Karpas-422 (cell line): ENCODE results near the gene CITED1. TPM values are rescaled to one million over a fixed set of nuclear protein-coding genes. Genes with fewer than 3 reads are reported as not detected.

Source experiments
- DNase-seq: peaks from one replicate; pipeline ENCODE4 v3.0.0-alpha.2; 2015
- H2AFZ ChIP-seq: fragments of 200-600 bp; sonication (generic); 2 replicates; pipeline ENCODE4 v1.6.1; 2014; ENCODE audit warnings: antibody characterized with exemption, low read length, mixed read lengths
- H3K27ac ChIP-seq: fragments of 200-600 bp; sonication (generic); 2 replicates; pipeline ENCODE4 v1.5.1; 2014; ENCODE audit warnings: mild to moderate bottlenecking, low read length, moderate library complexity
- H3K27me3 ChIP-seq: fragments of 200-600 bp; sonication (generic); 2 replicates; pipeline ENCODE4 v1.6.1; 2014; ENCODE audit warnings: low read length, mixed read lengths
- H3K36me3 ChIP-seq: fragments of 200-600 bp; sonication (generic); 2 replicates; pipeline ENCODE4 v1.6.1; 2014; ENCODE audit warnings: low read length, mixed read lengths; ENCODE audit not compliant: insufficient read depth
- H3K4me1 ChIP-seq: fragments of 200-600 bp; sonication (generic); 2 replicates; pipeline ENCODE4 v1.6.1; 2014; ENCODE audit warnings: mild to moderate bottlenecking, low read length, mixed read lengths
- H3K4me2 ChIP-seq: fragments of 200-600 bp; sonication (generic); 2 replicates; pipeline ENCODE4 v1.6.1; 2014; ENCODE audit warnings: low read length, low read depth, mild to moderate bottlenecking; ENCODE audit not compliant: poor library complexity, severe bottlenecking
- H3K4me3 ChIP-seq: fragments of 200-600 bp; sonication (generic); 2 replicates; pipeline ENCODE4 v1.5.1; 2014; ENCODE audit warnings: mild to moderate bottlenecking, antibody characterized with exemption, low read length, mixed read lengths
- H3K79me2 ChIP-seq: fragments of 200-600 bp; sonication (generic); 2 replicates; pipeline ENCODE4 v1.6.1; 2014; ENCODE audit warnings: mild to moderate bottlenecking, low read length, mixed read lengths
- H3K9ac ChIP-seq: fragments of 200-600 bp; sonication (generic); 2 replicates; pipeline ENCODE4 v1.6.0; 2014; ENCODE audit warnings: low read length
- H3K9me2 ChIP-seq: fragments of 200-600 bp; sonication (generic), shearing (Covaris generic); replicated peaks from 2 replicates; pipeline ENCODE4 v1.6.0; 2014; ENCODE audit warnings: mild to moderate bottlenecking, low read length, moderate library complexity; ENCODE audit not compliant: insufficient read depth
- H3K9me3 ChIP-seq: fragments of 300-700, 200-600 bp; sonication (generic); 2 replicates; pipeline ENCODE4 v1.6.1; 2014; ENCODE audit warnings: low read length, mixed read lengths
- H4K20me1 ChIP-seq: fragments of 200-600 bp; sonication (generic); 2 replicates; pipeline ENCODE4 v1.6.1; 2014; ENCODE audit warnings: mild to moderate bottlenecking, antibody characterized with exemption, low read length, low read depth; ENCODE audit not compliant: insufficient read depth
- total RNA-seq: library from RNA; depleted of rRNA; stranded (reverse); fragments of >200 nt; shearing (Covaris generic); gene quantifications from 2 replicates; pipeline ENCODE4 v1.2.3, GENCODE V29; 2014; ENCODE audit warnings: low replicate concordance

CITED1 gene
- total RNA-seq, 1 experiment from 2014 or later: 0.26 TPM

DNA sequence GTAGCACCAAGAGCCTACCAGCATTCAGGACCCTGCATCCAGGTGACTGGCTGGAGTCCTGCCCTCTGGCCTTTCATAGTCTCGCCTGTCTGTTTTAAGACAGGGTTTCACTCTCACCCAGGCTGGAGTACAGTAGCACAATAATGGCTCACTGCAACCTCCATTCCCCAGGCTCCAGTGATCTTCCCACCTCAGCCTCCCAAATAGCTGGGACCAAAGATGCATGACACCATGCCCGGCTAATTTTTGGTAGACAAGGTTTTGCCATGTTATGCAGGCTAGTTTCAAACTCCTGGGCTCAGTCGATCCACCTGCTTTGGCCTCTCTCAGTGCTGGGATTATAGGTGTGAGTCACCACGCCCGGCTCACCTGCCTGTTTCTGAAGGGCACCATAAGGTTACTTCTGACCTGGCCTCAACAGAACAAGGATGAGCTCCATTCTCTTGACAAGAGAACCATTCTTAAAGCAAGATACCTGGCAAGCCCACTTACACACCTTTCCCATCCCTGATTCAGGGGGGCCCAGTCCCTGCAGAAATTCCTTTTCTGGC lies 35.3 kb downstream of the CITED1 start:
- H2AFZ ChIP-seq: no peak overlapping the region
- H3K4me3 ChIP-seq: no peak overlapping the region
- no peaks in the 10 kb centered on the region for H3K9me2 ChIP-seq
- H3K79me2 ChIP-seq: peaks cover 12% of the 10 kb centered on the region
- no peaks in the 10 kb centered on the region for H3K9me3 ChIP-seq
- H3K9ac ChIP-seq: no peak overlapping the region
- peaks cover 60% of the 10 kb centered on the region for H3K36me3 ChIP-seq
- H3K27ac ChIP-seq: no peak overlapping the region
- DNase-seq: no peak
- H4K20me1 ChIP-seq: peaks cover 32% of the 10 kb centered on the region
- no peaks in the 10 kb centered on the region for H3K27me3 ChIP-seq
- no peak overlapping the region for H3K4me2 ChIP-seq
- peaks cover 13% of the 10 kb centered on the region for H3K4me1 ChIP-seq

DNA sequence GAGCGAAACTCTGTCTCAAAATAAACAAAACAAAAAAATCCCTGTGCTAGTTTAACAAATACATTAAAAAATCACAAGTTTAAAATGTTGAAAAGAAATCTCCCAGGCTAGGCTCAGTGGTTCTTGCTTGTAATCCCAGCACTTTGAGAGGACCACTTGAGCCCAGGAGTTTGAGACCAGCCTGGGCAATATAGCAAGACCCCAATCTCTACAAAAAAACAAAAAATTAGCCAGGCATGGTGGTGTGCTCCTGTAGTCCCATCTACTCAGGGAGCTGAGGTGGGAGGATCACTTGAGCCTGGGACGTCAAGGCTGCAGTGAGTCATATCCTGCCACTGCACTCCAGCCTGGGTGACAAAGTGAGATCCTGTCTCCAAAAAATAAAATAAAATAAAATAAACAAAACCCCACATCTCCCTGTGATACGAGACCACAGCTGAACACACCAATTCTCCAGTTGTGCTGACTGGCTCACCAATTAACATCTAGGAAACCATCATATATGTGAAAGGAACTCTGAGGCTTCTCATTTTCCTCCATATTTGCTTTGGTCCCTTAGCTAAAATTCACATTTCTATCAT lies 36.0 kb downstream of the CITED1 start:
- H3K36me3 ChIP-seq: peaks cover 54% of the 10 kb centered on the region

DNA sequence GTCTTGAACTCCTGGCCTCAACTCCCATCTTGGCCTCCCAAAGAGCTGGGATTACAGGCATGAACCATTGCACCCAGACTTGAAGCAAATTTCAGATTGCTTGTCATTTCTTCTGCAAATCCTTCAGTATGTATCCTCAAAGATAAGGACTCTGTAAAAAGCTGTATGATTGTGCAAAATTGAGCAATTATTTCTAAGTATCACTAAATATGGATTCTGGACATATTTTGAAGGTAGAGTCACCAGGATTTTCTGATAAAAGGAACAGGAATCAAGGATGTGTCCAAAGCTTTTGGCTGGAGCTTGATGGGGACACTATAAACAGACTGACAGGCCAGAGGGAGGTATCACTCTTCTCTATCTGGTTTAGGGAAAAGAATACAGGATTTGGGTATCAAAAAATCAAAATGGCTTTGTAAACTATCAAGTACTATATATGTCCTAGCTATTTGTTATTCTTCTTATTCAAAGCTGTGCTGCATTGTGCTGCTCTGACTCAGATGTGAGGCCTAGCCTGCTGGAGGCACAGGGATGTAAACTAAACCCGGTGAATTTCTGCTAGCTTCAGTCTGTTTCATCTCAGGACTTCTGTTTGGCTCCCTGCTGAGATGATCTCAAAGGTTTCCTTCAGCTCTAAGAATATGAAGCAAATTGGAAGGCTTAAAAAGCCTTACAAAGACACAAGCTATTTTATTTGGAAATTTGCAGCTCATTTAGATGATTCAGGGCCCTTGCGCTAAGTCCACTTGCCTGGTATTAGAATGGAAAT lies 36.9 kb downstream of the CITED1 start:
- no peak overlapping the region for H3K9ac ChIP-seq
- H3K27me3 ChIP-seq: no peaks in the 10 kb centered on the region
- H3K9me3 ChIP-seq: no peaks in the 10 kb centered on the region
- H3K9me2 ChIP-seq: no peaks in the 10 kb centered on the region
- H3K4me1 ChIP-seq: no peaks in the 10 kb centered on the region
- no peak for DNase-seq
- no peak overlapping the region for H3K4me2 ChIP-seq
- H3K79me2 ChIP-seq: no peaks in the 10 kb centered on the region
- peaks cover 16% of the 10 kb centered on the region for H4K20me1 ChIP-seq
- no peak overlapping the region for H2AFZ ChIP-seq
- peaks cover 44% of the 10 kb centered on the region for H3K36me3 ChIP-seq
- no peak overlapping the region for H3K4me3 ChIP-seq
- H3K27ac ChIP-seq: no peak overlapping the region

More for the DNA sequence above, 36.0 kb downstream of the CITED1 start:
- Histone ChIP-seq H3K9me3 (no peaks in the 10 kb centered on the region), H3K4me3 (no peak overlapping the region), H3K9ac (no peak overlapping the region), H4K20me1 (peaks cover 26% of the 10 kb centered on the region), H3K9me2 (no peaks in the 10 kb centered on the region), H3K4me2 (no peak overlapping the region), H2AFZ (no peak overlapping the region), H3K4me1 (peaks cover 7% of the 10 kb centered on the region), H3K27ac (no peak overlapping the region), H3K27me3 (no peaks in the 10 kb centered on the region), H3K79me2 (peaks cover 5% of the 10 kb centered on the region; the same call in 1 of the 2 replicates)
- DNase-seq: no peak

DNA sequence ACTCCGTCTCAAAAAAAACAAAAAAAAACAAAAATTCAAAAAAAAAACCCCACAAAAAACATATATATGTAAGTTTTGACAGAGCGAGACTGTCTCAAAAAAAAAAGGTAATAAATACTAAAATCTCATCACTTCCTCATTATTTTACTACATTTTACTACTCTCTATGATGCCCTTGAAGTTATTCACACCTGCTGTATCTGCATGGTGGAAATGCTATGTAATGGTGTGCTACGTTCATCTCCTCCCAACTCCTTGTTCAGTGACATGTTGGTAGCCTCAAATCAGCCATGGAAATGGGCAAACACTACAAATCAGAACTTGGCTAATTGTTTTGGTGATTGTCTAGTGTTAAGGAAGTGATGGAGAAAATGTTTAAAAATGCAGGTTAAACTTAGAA lies 40.5 kb downstream of the CITED1 start:
- H3K4me2 ChIP-seq: no peak overlapping the region
- no peak overlapping the region for H3K4me3 ChIP-seq
- H2AFZ ChIP-seq: no peak overlapping the region
- H3K27me3 ChIP-seq: no peaks in the 10 kb centered on the region
- H3K9me2 ChIP-seq: no peaks in the 10 kb centered on the region
- no peak for DNase-seq
- peaks cover 15% of the 10 kb centered on the region; the same call in 1 of the 2 replicates for H3K36me3 ChIP-seq
- H4K20me1 ChIP-seq: peaks cover 5% of the 10 kb centered on the region; the same call in 1 of the 2 replicates
- no peaks in the 10 kb centered on the region for H3K4me1 ChIP-seq
- no peak overlapping the region for H3K27ac ChIP-seq
- no peaks in the 10 kb centered on the region for H3K9me3 ChIP-seq
- H3K79me2 ChIP-seq: no peaks in the 10 kb centered on the region
- no peak overlapping the region for H3K9ac ChIP-seq

DNA sequence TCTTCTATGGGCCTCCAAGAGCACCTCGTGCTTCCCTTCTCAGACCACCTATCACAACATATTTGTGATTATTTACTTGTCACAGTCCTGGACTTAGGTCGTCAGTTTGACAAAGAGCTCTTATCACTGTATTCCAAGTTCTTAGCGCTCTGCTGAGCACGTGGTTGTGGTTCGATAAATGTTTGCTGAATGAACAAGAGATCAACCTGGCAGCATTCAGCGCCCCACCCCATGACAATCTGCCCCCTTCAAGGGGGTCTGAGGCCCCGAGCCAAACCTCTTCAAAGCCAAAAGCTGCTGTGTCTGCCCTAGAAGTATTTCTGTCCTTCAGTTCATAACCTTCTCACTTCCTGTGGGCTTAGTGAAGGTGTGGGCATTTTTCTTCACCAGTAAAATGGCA lies 43.6 kb downstream of the CITED1 start:
- H3K4me1 ChIP-seq: no peaks in the 10 kb centered on the region
- H3K36me3 ChIP-seq: no peaks in the 10 kb centered on the region
- H3K79me2 ChIP-seq: no peaks in the 10 kb centered on the region
- H3K9me3 ChIP-seq: no peaks in the 10 kb centered on the region
- DNase-seq: no peak
- H2AFZ ChIP-seq: no peak overlapping the region
- no peak overlapping the region for H3K27ac ChIP-seq
- H3K4me2 ChIP-seq: no peak overlapping the region
- no peak overlapping the region for H3K4me3 ChIP-seq
- no peaks in the 10 kb centered on the region for H3K9me2 ChIP-seq
- no peaks in the 10 kb centered on the region for H4K20me1 ChIP-seq
- no peaks in the 10 kb centered on the region for H3K27me3 ChIP-seq
- H3K9ac ChIP-seq: no peak overlapping the region

DNA sequence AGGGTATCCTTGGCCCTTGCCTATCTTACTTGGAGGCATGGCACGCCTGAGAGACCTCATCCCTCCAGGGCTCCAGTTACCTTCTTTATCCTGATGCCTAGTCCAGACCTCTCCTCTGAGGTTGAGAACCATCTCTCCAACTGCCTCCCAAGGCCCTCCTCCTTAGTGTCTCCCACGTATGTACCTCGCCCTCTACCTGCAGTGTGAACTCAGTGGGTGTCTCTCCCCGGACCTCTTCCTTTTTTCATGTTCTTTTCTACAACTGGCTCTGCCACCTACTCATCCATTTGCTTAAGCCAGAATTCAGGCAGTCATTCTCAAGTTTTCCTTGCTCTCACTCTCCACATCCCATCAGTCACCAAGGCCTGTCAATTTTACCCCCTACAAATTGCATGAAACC lies 45.3 kb downstream of the CITED1 start:
- no peak for DNase-seq
- Histone ChIP-seq H3K79me2 (no peaks in the 10 kb centered on the region), H2AFZ (no peak overlapping the region), H3K4me2 (no peak overlapping the region), H3K9me2 (no peaks in the 10 kb centered on the region), H3K27ac (no peak overlapping the region), H3K9me3 (no peaks in the 10 kb centered on the region), H3K4me1 (no peaks in the 10 kb centered on the region), H3K27me3 (no peaks in the 10 kb centered on the region), H3K9ac (no peak overlapping the region), H3K36me3 (no peaks in the 10 kb centered on the region), H3K4me3 (no peak overlapping the region), H4K20me1 (no peaks in the 10 kb centered on the region)

DNA sequence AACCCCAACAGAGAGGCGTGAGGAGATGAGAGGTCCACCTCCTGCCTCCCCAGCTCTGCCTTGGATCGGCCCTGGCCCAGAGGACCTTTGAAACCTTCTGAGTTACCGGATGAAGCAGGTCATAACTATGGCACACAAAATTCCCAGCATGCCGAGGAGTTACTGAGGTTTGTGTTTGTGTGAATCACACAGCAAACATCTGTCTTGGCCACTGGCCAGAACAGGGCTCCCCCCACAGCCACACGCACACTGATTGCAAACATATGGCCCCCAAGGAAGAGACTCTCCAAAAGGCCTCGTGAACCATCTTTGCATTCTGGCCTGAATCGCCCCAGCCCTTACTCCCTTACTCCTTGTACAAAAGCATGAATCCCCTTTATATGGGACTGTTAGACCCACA lies 47.5 kb downstream of the CITED1 start:
- Histone ChIP-seq H3K27me3 (no peaks in the 10 kb centered on the region), H3K4me3 (no peak overlapping the region), H3K36me3 (no peaks in the 10 kb centered on the region), H3K4me2 (no peak overlapping the region), H3K79me2 (no peaks in the 10 kb centered on the region), H3K27ac (no peak overlapping the region), H3K9me3 (no peaks in the 10 kb centered on the region), H2AFZ (no peak overlapping the region), H3K9ac (no peak overlapping the region), H4K20me1 (no peaks in the 10 kb centered on the region), H3K9me2 (no peaks in the 10 kb centered on the region), H3K4me1 (no peaks in the 10 kb centered on the region)
- DNase-seq: no peak

DNA sequence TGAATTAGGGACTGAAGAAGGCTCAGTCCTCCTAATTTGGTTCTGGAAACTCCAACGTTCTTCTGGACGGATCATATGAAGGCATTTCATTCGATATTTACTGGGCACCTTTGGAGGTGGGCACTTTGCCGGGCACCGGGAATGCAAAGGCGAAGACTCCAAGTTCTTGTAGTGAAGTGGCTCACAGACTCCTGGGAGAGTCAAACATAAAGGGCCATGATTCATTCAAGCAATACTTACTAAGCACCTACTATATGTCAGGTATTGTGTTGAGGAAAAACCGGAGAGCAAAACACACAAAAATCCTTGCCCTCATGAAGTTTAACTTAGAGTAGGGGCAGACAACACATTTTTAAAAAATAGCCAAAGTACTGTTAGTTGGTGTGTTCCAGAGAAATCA lies 49.9 kb downstream of the CITED1 start:
- Histone ChIP-seq H3K9me3 (no peaks in the 10 kb centered on the region), H3K27me3 (no peaks in the 10 kb centered on the region), H3K4me2 (no peak overlapping the region), H3K4me3 (no peak overlapping the region), H3K36me3 (no peaks in the 10 kb centered on the region), H3K79me2 (no peaks in the 10 kb centered on the region), H3K9ac (no peak overlapping the region), H2AFZ (no peak overlapping the region), H3K4me1 (no peaks in the 10 kb centered on the region), H3K9me2 (no peaks in the 10 kb centered on the region), H3K27ac (no peak overlapping the region), H4K20me1 (no peaks in the 10 kb centered on the region)
- no peak for DNase-seq
